OCI-LY3 (cell line): Measurements from ENCODE around the gene RHBDD1.
A peak's percentile ranks its signal among the peaks of the same experiment; 100 is the strongest.

Experiments used
- H2AFZ ChIP-seq: fragments of 200-600, 300-600 bp; shearing (Covaris generic); 2 replicates; pipeline ENCODE4 v1.6.0; 2014; ENCODE audit warnings: antibody characterized with exemption, low read depth, low read length
- H3K27ac ChIP-seq: fragments of 200-600, 300-600 bp; sonication (generic); 2 replicates; pipeline ENCODE4 v1.5.1; 2014; ENCODE audit warnings: mild to moderate bottlenecking, low read length, moderate library complexity, mixed read lengths
- H3K27me3 ChIP-seq: fragments of 200-600, 300-600 bp; sonication (generic); 2 replicates; pipeline ENCODE4 v1.6.1; 2014; ENCODE audit warnings: low read depth, low read length, mixed read lengths
- H3K36me3 ChIP-seq: fragments of 200-600, 300-600 bp; sonication (generic); replicated peaks from 2 replicates; pipeline ENCODE3; 2014; ENCODE audit warnings: low read depth, low read length, mixed read lengths
- H3K4me1 ChIP-seq: fragments of 300-600, 200-600 bp; sonication (generic); 2 replicates; pipeline ENCODE4 v1.6.1; 2014; ENCODE audit warnings: low read length, mixed read lengths
- H3K4me2 ChIP-seq: fragments of 200-600, 300-600 bp; sonication (generic); 2 replicates; pipeline ENCODE4 v1.6.1; 2014; ENCODE audit warnings: low read length, mixed read lengths
- H3K4me3 ChIP-seq: fragments of 300-600, 200-600 bp; sonication (generic); 2 replicates; pipeline ENCODE4 v1.5.1; 2014; ENCODE audit warnings: antibody characterized with exemption, mild to moderate bottlenecking, low read length, moderate library complexity
- H3K79me2 ChIP-seq: fragments of 300-600, 200-600 bp; shearing (Covaris generic); 2 replicates; pipeline ENCODE4 v1.6.1; 2014; ENCODE audit warnings: mild to moderate bottlenecking, low read length, mixed read lengths
- H3K9ac ChIP-seq: fragments of 300-600, 200-600 bp; shearing (Covaris generic); 2 replicates; pipeline ENCODE4 v1.6.0; 2014; ENCODE audit warnings: mild to moderate bottlenecking, low read length, moderate library complexity
- H3K9me3 ChIP-seq: fragments of 200-600, 300-600 bp; shearing (Covaris generic); 2 replicates; pipeline ENCODE4 v1.6.1; 2014; ENCODE audit warnings: low read length, mixed read lengths; ENCODE audit not compliant: insufficient read depth
- H4K20me1 ChIP-seq: fragments of 200-600, 300-600 bp; sonication (generic); 2 replicates; pipeline ENCODE4 v1.6.1; 2016; ENCODE audit warnings: low read length, mixed read lengths; ENCODE audit not compliant: insufficient read depth
- CTCF ChIP-seq: fragments of 200-600, 300-600 bp; sonication (generic); IDR thresholded peaks from 2 replicates; pipeline ENCODE4 v1.5.1; 2014; ENCODE audit warnings: antibody characterized with exemption, low read length, low read depth
- EZH2phosphoT487 ChIP-seq: fragments of 200-600 bp; shearing (Covaris generic); IDR thresholded peaks from 2 replicates; pipeline ENCODE4 v1.6.1; 2018; ENCODE audit warnings: antibody characterized with exemption, mixed run types, low read depth

RHBDD1 gene

GRCh38 chr2:226796012-226796839 lies 39.6 kb upstream of the RHBDD1 start:
- H3K4me3 ChIP-seq, result no peak overlapping the region
- H3K4me2 ChIP-seq, result no peak overlapping the region
- H2AFZ ChIP-seq, result no peak overlapping the region

GRCh38 chr2:226796840-226797288 lies 39.0 kb upstream of the RHBDD1 start:
- Histone ChIP-seq H2AFZ (no peak overlapping the region), H3K4me1 (peaks cover 11% of the 10 kb centered on the region), H3K9me3 (no peaks in the 10 kb centered on the region), H3K27me3 (no peaks in the 10 kb centered on the region), H3K27ac (no peak overlapping the region), H4K20me1 (no peaks in the 10 kb centered on the region), H3K4me3 (no peak overlapping the region), H3K9ac (no peak overlapping the region), H3K79me2 (no peaks in the 10 kb centered on the region), H3K4me2 (no peak overlapping the region), H3K36me3 (no peaks in the 10 kb centered on the region)
- TF ChIP-seq EZH2phosphoT487 (no peak), CTCF (peak; percentile 36)

More at GRCh38 chr2:226796012-226796839, 39.6 kb upstream of the RHBDD1 start:
- Histone ChIP-seq H3K36me3 (no peaks in the 10 kb centered on the region), H3K9ac (no peak overlapping the region), H3K9me3 (no peaks in the 10 kb centered on the region), H3K27ac (no peak overlapping the region), H4K20me1 (no peaks in the 10 kb centered on the region), H3K4me1 (peaks cover 9% of the 10 kb centered on the region), H3K27me3 (no peaks in the 10 kb centered on the region), H3K79me2 (no peaks in the 10 kb centered on the region)
- TF ChIP-seq EZH2phosphoT487 (no peak), CTCF (no peak)

- Histone ChIP-seq H3K9me3 (no peaks in the 10 kb centered on the region), H4K20me1 (no peaks in the 10 kb centered on the region), H3K4me1 (peaks cover 12% of the 10 kb centered on the region), H3K4me2 (no peak overlapping the region), H3K9ac (no peak overlapping the region), H3K27me3 (no peaks in the 10 kb centered on the region), H3K27ac (no peak overlapping the region), H2AFZ (no peak overlapping the region), H3K79me2 (no peaks in the 10 kb centered on the region), H3K4me3 (no peak overlapping the region), H3K36me3 (no peaks in the 10 kb centered on the region)
- no peak for TF ChIP-seq CTCF
- no peak for TF ChIP-seq EZH2phosphoT487
Measured at GRCh38 chr2:226797289-226797988, 38.4 kb upstream of the RHBDD1 start.

- no peak overlapping the region for H3K9ac ChIP-seq
- H3K27me3 ChIP-seq, result no peaks in the 10 kb centered on the region
- H3K79me2 ChIP-seq, result no peaks in the 10 kb centered on the region
- H4K20me1 ChIP-seq, result no peaks in the 10 kb centered on the region
- H3K27ac ChIP-seq, result no peak overlapping the region
- H3K4me1 ChIP-seq, result peaks cover 8% of the 10 kb centered on the region; the same call in 1 of the 2 replicates
- peak overlapping the region; percentile 86; the same call in 1 of the 2 replicates for H3K4me2 ChIP-seq
- H3K36me3 ChIP-seq, result no peaks in the 10 kb centered on the region
- no peak overlapping the region for H3K4me3 ChIP-seq
- H2AFZ ChIP-seq, result no peak overlapping the region
- no peaks in the 10 kb centered on the region for H3K9me3 ChIP-seq
- TF ChIP-seq EZH2phosphoT487 (no peak), CTCF (no peak)
Measured at GRCh38 chr2:226797989-226798421, 37.8 kb upstream of the RHBDD1 start.
